SH-SY5Y (cell line): Measurements from ENCODE around the gene HS3ST5.

Experiments used
- GATA2 ChIP-seq: IDR thresholded peaks from 2 replicates; pipeline ENCODE4 v1.6.1; 2011; ENCODE audit warnings: mild to moderate bottlenecking, low read depth, low read length
- GATA3 ChIP-seq: IDR thresholded peaks from 2 replicates; pipeline ENCODE4 v1.6.1; 2011; ENCODE audit warnings: low read depth, mild to moderate bottlenecking, low read length, moderate library complexity

The HS3ST5 gene

DNA sequence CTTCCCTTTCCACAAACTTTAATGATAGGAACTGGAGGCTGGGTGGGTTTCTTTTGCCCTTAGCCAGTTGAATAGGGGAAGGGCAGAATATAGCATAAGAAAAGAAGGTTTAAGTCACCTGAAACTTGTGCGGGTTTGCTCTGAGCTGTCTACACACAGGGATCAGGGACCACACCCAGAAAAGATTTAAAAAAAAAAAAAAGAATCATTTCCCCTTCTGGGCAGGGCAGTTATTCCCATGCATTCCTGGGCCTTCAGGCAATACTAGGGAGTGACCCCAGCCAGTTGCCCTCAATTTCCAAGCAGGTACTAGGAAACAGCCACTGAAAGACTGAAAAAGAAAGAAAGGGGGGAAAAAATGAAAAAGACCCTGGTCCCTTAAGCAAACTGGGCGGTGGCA, 332.3 kb downstream of the HS3ST5 start:
- no peak for TF ChIP-seq GATA2
- no peak for TF ChIP-seq GATA3

DNA sequence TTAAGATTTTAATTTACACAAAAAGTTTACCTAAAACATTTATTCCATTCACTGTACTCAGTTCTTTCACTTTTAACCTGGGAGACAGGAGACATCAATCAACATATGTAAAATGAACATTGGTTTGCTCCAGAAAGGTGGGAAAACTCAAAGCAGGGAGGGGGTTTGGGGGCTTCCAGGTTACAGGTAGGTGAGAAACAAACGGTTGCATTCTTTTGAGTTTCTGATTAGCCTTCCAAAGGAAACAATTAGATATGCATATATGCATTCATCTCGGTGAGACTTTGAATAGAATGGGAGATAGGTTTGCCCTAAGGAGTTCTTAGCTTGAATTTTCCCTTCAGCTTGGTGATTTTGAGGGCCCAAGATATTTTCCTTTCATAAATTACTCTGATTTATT, 333.6 kb downstream of the HS3ST5 start:
- TF ChIP-seq GATA3, result no peak
- TF ChIP-seq GATA2, result no peak

DNA sequence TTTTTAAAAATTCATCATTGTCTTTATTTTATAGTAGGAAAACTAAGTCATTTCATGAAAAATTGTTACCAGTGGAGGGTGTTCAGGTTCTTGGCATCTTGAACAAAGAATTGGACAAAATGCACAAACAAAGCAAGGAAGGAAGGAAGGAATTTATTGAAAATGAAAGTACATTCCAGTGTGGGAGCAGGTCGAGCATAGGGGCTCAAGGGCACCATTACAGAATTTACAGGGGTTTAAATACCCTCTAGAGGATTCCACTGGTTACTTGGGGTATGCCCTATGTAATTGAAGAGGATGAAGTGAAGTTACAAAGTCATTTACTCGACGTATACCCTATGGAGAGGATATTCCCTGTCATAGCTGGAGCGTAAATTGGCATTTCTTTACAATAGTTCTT, 334.5 kb downstream of the HS3ST5 start:
- no peak for TF ChIP-seq GATA2
- no peak for TF ChIP-seq GATA3

DNA sequence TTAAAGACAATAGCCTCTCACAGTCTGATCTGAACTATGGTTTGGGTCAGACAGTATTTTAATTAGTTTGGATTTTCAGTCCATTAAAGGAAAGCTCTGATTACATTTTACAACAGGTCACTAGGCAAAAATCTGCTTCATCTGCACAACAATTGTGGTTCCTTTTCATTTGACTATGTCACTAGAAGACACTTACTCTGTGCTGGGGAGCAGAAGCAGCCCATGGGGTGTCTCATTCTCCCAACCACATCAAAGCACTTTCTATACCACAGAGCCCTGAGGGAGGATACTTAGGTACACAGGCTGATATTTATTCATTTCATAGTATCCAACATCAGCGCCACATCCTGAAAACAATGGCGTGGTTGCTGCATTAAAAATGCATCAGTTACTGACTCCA, 335.3 kb downstream of the HS3ST5 start:
- no peak for TF ChIP-seq GATA3
- TF ChIP-seq GATA2, result no peak
